Stimulated activated CD4-positive, alpha-beta T cell treated with anti-CD3 and anti-CD28 coated beads, Interleukin-1b, Interleukin-23, amount 100 ng/mL, for 48 hours (primary cell): ENCODE measurements around the gene NOD2.

ENCODE experiments used
- DNase-seq: peaks from one replicate; pipeline ENCODE4 v3.0.0-alpha.2; 2020

The NOD2 gene

DNA sequence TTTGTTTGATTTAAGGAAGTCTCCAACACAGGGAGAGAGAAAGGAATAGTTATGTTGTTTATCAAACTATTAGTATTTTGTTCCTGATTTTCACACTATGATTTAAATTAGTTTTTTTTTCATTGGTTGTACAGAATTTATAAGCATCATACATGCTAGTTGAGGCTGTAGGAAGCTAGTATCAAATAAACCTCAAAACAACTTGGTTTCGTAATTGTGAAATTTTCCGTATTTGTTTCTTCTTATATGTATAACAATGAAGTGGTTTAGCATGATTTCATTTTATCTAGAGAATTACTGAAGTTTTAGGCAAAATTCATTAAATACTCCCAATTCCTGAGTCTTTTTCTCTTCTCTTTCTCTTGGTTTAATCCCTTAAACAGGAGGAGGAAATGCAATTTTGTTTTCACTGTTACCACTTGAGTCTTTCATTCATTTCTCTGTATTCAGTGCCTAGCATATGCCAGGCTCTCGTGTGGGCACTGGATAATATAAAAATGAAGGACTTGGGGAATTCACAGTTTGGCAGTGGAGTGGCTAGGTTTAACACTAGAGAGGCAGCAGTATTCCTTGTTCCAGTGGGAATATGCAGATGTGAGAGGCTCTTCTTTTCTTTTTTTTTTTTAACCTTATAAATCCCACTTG, 50.3 kb downstream of the NOD2 start:
- no peak for DNase-seq

DNA sequence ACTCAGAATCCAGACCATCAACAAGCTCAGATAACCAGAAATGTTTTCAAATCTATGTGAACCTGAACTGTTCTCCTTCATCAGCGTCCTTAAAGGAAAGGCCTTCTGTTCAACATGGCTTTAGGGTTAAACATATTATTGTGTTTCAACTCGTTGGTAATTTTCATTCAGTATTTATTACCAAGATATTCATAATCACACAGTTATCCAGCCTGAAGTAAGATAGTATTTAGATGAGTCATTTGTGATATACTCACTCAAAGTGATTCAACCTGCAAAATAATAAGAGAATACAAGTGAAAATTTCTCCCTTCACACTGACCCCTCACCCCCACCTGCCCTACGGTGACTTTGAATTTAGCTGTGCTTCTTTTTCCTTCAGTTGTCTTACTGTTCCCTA, 51.5 kb downstream of the NOD2 start:
- no peak for DNase-seq

DNA sequence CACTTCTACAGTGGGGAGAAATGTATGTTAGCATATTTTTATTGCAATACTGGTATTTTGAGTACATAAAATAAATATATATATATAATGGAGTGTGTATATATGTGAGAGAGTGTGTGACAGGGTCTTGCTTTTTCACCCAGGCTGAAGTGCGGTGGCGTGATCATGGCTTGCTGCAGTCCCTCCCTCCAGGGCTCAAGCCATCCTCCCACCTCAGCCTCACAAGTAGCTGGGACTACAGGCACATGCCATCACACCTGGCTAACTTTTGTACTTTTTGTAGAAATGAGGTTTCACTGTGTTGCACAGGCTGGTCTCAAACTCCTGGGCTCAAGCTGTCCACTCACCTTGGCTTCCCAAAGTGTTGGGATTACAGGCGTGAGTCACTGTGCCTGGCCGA, 52.5 kb downstream of the NOD2 start:
- no peak for DNase-seq

DNA sequence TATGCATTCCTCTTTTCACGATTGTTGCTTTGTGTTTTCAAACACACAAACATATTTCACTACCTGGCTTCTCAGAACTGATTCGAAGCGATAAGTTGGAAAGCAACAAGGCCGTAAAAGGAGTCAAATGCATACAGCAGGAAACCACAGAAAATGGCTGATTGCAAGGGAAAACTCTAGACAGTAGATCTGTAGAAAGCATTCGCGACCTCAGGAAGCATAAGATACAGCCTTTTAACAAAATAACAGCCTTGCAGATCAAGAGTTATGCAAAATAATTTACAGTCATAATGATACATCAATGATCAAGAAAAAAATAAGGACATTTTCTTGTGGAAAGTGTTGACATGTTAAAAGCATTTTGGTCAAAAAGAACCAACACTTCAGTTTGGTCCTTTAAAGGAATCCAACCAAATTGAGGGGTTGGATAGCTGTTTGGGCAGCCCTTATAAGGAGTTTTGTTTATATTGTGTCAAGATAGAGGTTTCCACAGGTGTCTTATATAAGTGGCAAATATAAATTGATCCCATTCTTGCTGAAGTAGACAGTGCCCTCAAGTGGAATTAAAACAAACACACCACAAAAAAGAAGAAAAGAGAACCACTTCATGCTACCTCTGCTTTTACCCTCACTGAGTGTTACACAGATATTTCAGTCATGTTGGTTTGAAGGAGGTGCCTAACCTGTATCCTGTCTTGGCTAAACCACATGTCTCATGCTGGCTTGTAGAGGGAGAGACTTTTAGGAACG, 54.0 kb downstream of the NOD2 start:
- no peak for DNase-seq

DNA sequence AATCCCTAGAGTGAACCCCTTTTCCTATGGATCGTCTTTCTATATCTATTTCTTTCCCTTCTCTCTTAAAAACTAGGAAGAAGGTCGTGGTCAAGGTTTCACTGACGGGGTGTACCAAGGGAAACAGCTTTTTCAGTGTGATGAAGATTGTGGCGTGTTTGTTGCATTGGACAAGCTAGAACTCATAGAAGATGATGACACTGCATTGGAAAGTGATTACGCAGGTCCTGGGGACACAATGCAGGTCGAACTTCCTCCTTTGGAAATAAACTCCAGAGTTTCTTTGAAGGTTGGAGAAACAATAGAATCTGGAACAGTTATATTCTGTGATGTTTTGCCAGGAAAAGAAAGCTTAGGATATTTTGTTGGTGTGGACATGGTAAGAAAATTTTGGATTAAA, 58.1 kb downstream of the NOD2 start:
- DNase-seq: no peak

DNA sequence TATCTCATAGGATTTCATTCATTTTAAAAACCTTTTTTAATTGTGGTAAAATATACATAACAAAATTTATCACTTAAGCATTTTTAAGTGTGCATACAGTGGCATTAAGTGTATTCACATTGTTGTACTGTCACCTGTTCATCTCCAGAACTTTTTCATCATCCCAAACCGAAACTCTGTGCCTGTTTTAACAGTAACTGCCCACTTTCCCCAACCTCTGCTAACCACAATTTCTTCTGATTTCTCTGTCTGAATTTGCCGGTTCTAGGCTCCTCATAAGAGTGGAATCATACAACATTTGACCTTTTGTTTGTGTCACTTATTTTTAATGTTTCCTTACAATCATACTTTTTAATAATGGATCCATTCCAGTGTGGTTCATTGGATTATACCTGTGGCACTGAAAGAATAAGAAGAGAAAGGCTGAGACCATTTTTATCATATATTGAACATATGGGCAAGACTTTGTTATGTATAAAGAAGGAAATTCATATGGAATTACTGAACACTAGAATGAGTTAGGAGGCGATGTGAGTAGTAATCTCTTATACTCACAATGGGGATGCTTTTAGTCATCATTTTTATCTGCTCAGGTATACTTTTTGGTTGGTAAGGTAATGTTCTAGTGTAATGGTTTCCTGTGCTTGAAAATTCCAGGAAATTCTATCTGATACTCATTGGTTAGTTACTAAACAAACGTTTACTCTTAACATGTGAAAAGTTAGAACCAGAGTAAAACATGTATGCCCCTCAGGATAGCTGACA, 59.2 kb downstream of the NOD2 start:
- no peak for DNase-seq

DNA sequence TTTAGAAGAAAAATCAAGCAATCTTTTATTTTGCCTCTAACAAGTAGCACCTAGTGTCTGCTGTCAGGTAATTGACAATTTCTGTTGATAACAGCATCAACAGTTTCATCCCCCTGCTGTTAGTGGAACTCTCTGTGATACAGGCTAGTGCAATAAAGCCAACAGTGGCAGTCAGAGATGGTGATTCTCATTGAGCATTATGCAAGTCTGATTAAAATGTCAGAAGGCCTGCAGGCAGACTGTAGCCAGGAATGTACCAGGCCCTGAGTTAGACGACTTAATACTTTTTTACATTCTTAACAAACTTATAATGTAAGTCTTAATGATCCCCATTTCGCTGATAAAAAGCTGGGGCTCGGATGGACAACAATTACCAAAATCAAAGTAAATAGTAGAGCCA, 63.1 kb downstream of the NOD2 start:
- no peak for DNase-seq

DNA sequence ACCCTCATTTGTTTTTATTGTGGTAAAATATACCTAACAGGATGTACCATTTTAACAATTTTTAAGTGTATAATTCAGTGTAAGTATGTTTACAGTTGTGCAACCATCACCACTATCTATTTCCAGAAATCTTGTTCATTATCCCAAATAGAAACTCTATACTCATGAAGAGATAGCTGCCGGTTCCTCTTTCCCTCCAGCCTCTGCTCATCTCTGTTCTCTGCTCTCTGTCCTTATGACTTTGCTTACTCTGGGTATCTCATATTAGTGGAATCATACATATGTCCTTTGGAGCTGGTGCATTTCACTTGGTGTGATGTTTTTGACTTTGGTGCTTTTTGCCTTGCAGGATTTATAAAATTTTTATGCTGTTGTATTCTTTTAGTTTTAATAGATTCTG, 67.9 kb downstream of the NOD2 start:
- no peak for DNase-seq

DNA sequence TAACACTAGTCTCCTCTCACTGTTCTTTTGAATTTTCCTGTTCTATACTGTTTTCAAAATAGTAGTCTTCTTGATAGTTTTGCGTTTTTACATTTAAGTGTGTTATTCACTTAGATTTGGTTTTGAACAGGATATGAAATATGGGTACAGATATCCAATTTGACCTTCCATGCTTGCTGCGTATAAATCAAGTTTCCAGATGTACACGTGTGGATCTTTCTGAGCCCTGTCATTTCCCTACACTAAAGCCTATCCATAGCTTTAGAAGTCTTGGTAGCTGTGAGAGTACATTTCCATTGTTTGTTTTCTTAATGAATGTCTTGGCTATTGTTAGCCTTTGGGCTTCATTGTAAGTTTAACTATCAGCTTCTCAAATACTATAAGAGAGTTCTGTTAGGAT, 68.8 kb downstream of the NOD2 start:
- no peak for DNase-seq

DNA sequence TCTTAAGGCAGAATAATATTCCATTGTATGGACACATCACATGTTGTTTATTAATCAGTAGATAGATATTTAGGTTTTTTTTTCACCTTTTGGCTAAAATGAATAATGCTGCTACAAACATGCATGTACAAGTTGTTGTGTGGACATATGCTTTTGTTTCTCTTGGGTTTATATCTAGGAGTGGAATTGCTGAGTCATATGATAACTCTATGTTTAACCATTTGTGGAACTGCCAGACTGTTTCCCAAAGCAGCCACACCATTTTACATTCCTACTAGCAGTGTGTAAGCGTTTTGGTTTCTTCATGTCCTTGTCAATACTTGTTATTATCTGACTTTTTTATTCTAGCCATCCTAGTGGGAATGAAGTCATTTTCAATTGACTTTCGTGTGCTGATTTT, 69.8 kb downstream of the NOD2 start:
- DNase-seq: no peak

DNA sequence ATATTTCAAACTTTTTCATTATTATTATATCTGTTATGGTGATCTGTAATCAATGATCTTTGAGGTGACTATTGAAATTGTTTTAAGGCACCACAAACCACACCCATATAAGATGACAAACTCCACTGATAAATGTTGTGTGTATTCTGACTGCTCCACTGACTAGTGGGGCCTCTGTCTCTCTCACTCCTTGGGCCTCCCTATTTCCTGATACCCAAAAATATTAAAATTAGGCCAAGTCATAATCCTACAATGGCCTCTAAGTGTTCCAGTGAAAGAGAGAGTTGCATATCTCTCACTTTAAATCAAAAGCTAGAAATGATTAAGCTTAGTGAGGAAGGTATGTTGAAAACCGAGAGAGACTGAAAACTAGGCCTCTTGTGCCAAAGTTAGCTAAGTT, 71.9 kb downstream of the NOD2 start:
- DNase-seq: no peak

DNA sequence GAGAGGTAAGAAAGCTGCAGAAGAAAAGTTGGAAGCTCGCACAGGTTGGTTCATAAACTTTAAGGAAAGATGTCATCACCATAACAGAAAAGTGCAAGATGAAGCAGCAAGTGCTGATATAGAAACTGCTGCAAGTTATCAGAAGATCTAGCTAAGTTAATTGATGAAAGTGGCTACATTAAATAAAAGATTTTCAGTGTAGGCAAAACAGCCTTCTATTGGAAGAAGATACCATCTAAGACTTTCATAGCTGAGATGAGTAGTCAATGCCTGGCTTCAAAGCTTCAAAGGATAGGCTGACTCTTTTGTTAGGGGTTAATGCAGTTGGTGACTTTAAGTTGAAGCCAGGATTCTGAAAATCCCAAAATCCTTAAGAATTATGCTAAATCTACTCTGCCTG, 72.5 kb downstream of the NOD2 start:
- DNase-seq: no peak

DNA sequence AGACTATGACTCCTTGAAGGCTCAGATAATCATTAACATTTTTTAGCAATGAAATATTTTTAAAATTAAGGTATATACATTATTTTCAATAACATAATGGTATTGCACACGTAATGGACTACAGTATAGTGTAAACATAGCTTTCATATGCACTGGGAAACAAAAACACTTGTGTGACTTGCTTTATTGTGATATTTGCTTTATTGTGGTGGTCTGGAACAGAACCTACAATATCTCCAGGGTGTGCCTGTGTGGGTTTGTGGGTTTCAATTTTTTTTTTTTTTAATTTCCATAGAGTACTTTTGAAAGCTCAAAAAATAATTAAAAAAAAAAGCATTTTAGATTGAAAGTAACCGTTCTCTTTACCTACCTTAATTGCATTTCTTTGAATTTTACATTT, 73.8 kb downstream of the NOD2 start:
- no peak for DNase-seq

DNA sequence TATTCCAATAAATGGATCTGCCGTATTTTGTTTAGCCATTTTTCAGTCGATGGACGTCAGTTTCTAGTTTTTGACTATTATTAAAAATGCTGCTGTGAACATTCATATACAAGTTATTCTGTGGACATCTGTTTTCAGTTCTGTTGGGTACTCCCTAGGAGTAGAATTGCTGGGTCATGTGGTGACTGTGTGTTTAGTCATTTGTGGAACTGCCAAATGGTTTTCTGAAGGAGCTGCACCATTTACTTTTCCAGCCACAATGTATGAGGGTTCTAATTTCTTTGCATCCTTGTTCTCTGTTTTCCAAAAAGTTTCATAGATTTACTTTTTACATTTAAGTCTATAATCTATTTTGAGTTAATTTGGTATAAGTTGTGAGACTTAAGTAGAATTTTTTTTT, 78.0 kb downstream of the NOD2 start:
- DNase-seq: no peak

DNA sequence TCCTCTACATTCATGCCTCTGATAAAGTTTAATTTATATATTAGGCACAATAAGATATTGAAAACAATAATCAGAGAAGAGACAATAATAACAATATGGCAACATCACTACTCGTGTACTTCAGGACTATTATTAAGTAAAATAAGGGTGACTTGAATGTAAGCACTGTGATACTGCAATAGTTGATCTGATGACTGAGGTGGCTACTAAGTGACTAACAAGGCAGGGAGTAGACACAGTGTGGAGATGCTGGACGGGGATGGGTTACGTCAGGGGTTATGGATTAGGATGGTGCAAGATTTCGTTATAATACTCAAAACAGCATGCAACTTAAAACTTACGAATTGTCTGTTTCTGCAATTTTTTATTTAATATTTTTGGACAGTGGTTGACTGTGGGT, 81.0 kb downstream of the NOD2 start:
- no peak for DNase-seq

DNA sequence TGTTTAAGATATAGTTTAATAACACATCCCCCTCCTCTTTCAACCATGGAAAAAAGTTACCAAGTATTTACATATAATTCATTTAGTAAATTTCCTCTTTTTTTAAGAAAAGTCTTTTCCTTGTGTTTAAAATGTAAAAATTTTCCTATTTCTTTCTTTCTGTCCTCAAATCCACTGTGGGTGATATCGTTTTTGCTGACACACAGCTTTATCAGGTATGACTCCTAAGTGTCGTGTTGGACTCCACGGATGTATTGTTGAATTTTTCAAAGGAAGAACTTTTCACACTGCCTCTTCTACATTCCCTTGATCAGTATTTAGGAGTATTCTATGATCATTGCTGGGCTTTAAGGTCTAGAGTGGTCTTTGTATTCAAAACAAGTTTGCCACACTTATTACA, 81.6 kb downstream of the NOD2 start:
- no peak for DNase-seq

DNA sequence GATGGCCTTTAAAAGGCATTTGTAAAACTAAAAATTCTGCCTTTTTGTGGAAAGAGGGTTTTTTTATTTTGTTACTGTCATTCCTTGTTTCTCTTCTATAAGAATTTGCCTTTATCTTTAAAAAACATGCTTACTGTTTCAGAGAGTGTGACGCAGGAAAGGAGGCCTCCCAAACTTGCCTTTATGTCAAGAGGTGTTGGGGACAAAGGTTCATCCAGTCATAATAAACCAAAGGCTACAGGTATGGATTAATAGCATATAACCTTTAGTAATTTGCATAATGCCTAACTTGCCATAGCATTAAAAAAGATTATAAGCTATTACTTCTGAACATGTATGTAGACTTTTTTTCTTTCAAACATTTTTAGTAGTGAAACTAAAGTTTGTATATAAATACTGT, 82.6 kb downstream of the NOD2 start:
- DNase-seq: no peak

DNA sequence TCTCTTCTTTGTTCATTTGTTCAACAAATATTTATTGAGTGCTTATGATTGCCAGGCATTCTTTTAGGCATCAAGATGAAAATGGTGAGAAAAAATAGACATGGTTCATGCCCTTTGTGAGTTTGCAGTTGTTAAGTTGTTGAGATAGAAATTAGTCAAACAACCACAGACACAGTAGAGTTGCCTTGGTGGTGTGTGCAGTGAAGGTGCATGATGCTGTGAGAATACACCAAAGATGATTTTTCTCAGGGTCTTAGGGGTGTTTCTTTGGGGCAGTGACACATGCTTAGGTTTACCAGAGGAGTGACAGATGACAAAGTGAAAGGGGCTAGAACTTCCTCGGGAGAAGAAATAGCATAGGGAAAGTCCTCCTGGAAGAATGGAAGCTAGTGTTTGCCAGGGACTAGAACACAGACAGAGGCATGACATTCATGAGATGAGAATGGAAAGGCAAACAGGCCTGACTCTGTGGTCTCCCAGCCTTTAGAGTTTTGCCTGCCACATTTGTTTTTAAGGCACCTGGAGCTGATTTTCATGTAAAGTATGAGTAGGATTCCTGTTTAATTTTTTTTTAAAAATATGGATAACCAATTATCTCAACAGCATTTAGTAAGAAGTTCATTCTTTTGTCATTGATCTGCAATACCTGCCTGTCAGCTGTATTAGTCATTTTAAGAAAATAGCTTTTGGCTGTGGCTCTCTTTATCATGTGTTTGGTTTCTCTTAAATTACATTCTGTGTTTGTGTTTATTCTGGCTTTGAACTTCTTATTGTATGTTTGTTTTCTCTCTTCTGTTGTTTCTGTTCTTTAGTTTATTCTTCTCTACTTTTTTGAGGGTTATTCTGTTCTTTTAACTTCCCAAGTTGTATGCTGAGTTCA, 85.1 kb downstream of the NOD2 start:
- DNase-seq: peak; percentile 22

DNA sequence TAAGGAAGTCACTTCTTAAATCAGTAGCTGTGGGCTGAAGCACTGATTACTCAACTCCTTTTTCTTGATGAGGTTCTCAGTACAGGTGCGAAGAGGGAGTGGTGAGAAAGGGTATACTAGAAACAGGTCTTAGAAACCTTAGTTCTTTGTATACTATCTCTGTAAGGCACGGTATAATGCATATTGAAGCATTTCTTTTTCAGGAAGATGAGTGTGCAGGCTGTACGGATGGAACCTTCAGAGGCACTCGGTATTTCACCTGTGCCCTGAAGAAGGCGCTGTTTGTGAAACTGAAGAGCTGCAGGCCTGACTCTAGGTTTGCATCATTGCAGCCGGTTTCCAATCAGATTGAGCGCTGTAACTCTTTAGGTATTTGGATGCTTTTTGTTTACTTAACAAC, 87.6 kb downstream of the NOD2 start:
- peak; percentile 26 for DNase-seq

DNA sequence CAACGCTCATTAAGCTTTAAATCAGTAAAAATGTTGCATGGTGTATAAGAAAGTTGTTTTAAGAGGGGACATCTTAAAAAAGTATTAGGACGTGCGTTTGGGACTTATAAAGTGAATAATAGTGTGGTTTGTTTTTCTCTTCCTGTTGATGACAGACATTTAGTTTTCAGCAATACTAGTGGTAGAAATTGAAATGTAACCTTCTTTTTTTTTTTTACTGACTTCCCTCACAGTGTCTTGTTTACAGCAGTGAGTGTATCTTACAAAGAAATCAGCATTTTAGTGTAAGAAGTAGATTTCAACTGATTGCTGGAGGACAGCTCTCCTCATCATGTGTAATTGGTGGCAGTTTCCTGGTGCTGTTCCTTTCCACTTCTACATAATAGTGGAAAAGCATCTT, 88.1 kb downstream of the NOD2 start:
- no peak for DNase-seq
